Endothelial cell of umbilical vein (primary cell): ENCODE data around the gene LRRC8C. TPM values are rescaled to one million over a fixed set of nuclear protein-coding genes. Genes with fewer than 3 reads are reported as not detected.

ENCODE experiments used
- BruUV-seq: library from RNA; stranded (reverse); fragments of 400-500 nt; replicated peaks from 2 replicates; lab custom pipeline; 2021; lab: Mats Ljungman, UMichigan
- CTCF ChIA-PET: fragments of 300-600, 350-600 bp; sonication (Branson Sonifier 250); formaldehyde crosslinking; loops from one replicate; lab custom pipeline; 2021; ENCODE audit warnings: antibody characterized with exemption, inconsistent platforms; lab: Charles Lee
- POLR2A ChIA-PET: fragments of 300-600, 350-600 bp; sonication (Branson Sonifier 250); formaldehyde crosslinking; loops from one replicate; lab custom pipeline; 2021; ENCODE audit warnings: antibody characterized with exemption, inconsistent platforms; lab: Charles Lee
- DNase-seq: peaks from one replicate; pipeline ENCODE4 v3.0.0-alpha.2; 2011; ENCODE audit warnings: low read depth, low spot score
- FAIRE-seq: peaks from 2 replicates; lab custom pipeline; 2011; peaks lifted over from hg19 to GRCh38; lab: Jason Lieb, UNC
- H2AFZ ChIP-seq: 2 replicates; pipeline ENCODE4 v1.6.0; 2012; ENCODE audit warnings: low read depth, low read length, control low read depth, inconsistent platforms
- H3K27ac ChIP-seq: 2 replicates; pipeline ENCODE4 v1.5.1; 2011; ENCODE audit warnings: low read depth, mild to moderate bottlenecking, control low read depth, low read length, moderate library complexity; ENCODE audit not compliant: insufficient read depth
- H3K27me3 ChIP-seq, 2 experiments: 2 replicates each; pipeline versions ENCODE4 v1.6.0 to v1.6.1; 2011; ENCODE audit warnings: low read length in 2 of 2, mixed read lengths in 1 of 2; ENCODE audit not compliant: control insufficient read depth in 2 of 2, insufficient read depth in 2 of 2
- H3K36me3 ChIP-seq, 2 experiments: 2 replicates in 1 of 2; 3 replicates in 1 of 2; pipeline ENCODE4 v1.5.1; 2011; ENCODE audit warnings: low read length in 2 of 2, mild to moderate bottlenecking in 1 of 2, moderate library complexity in 1 of 2; ENCODE audit not compliant: control insufficient read depth in 2 of 2, insufficient read depth in 2 of 2; ENCODE audit errors: extremely low read depth in 1 of 2
- H3K4me1 ChIP-seq: 3 replicates; pipeline ENCODE4 v1.5.1; 2011; ENCODE audit warnings: mild to moderate bottlenecking, low read length; ENCODE audit not compliant: control insufficient read depth, insufficient read depth; ENCODE audit errors: extremely low read depth
- H3K4me2 ChIP-seq: 2 replicates; pipeline ENCODE4 v1.6.1; 2011; ENCODE audit warnings: low read length, control low read depth, mixed read lengths; ENCODE audit not compliant: insufficient read depth
- H3K4me3 ChIP-seq, 3 experiments: fragments of 200-600 bp in 1 of 3; sonication (generic), shearing (Covaris generic) in 1 of 3; replicated peaks in 1 of 3; 2 replicates each; pipeline ENCODE4 v1.5.1; 2011 to 2016; ENCODE audit warnings: control low read depth in 3 of 3, low read length in 3 of 3, mild to moderate bottlenecking in 2 of 3, inconsistent platforms in 1 of 3, low read depth in 1 of 3, moderate library complexity in 1 of 3; ENCODE audit not compliant: insufficient read depth in 1 of 3
- H3K79me2 ChIP-seq: 2 replicates; pipeline ENCODE4 v1.6.0; 2012; ENCODE audit warnings: low read length, inconsistent platforms; ENCODE audit not compliant: control insufficient read depth, insufficient read depth
- H3K9ac ChIP-seq: replicated peaks from 2 replicates; pipeline ENCODE3; 2011; ENCODE audit warnings: low read length, control low read depth; ENCODE audit not compliant: insufficient read depth; ENCODE audit errors: extremely low read depth
- H3K9me1 ChIP-seq: replicated peaks from 3 replicates; pipeline ENCODE4 v1.6.0; 2011; ENCODE audit warnings: mild to moderate bottlenecking, low read length; ENCODE audit not compliant: control insufficient read depth, insufficient read depth; ENCODE audit errors: extremely low read depth
- H3K9me3 ChIP-seq: replicated peaks from 2 replicates; pipeline ENCODE4 v1.5.1; 2012; ENCODE audit warnings: low read length, inconsistent platforms; ENCODE audit not compliant: control insufficient read depth, insufficient read depth
- H4K20me1 ChIP-seq: replicated peaks from 2 replicates; pipeline ENCODE3; 2011; ENCODE audit warnings: mild to moderate bottlenecking, low read length; ENCODE audit not compliant: control insufficient read depth, insufficient read depth; ENCODE audit errors: extremely low read depth
- EZH2 ChIP-seq: IDR thresholded peaks from 2 replicates; pipeline ENCODE4 v1.6.1; 2012; ENCODE audit warnings: borderline replicate concordance, low read depth, mild to moderate bottlenecking, moderate library complexity, low read length, inconsistent platforms; ENCODE audit not compliant: severe bottlenecking
- FOS ChIP-seq: IDR thresholded peaks from 2 replicates; pipeline ENCODE4 v1.6.1; 2011; ENCODE audit warnings: mild to moderate bottlenecking, low read length, moderate library complexity, borderline replicate concordance; ENCODE audit not compliant: insufficient read depth
- GATA2 ChIP-seq: IDR thresholded peaks from 2 replicates; pipeline ENCODE4 v1.7.0; 2011; ENCODE audit warnings: low read depth, mild to moderate bottlenecking, moderate library complexity, mixed read lengths, low read length; ENCODE audit not compliant: insufficient read length, insufficient read depth
- JUN ChIP-seq: IDR thresholded peaks from 2 replicates; pipeline ENCODE4 v1.6.1; 2011; ENCODE audit warnings: borderline replicate concordance, low read depth; ENCODE audit not compliant: insufficient read length, insufficient read depth
- MYC ChIP-seq: IDR thresholded peaks from one replicate; pipeline ENCODE4 v1.6.1; 2011; ENCODE audit warnings: mild to moderate bottlenecking, low read depth, low read length
- POLR2A ChIP-seq: IDR thresholded peaks from 2 replicates; pipeline ENCODE4 v1.6.1; 2012; ENCODE audit warnings: low read depth, mild to moderate bottlenecking, control low read depth, low read length
- POLR2AphosphoS5 ChIP-seq: IDR thresholded peaks from 2 replicates; pipeline ENCODE4 v1.6.1; 2012; ENCODE audit warnings: low read depth, mild to moderate bottlenecking, control low read depth, low read length, moderate library complexity; ENCODE audit not compliant: insufficient read depth
- dilution Hi-C: fragments of 300-500 bp; cut with MboI; formaldehyde crosslinking; loops from one replicate; pipeline ENCODE4 v1.15.0; 2019; ENCODE audit warnings: low sequenced_read_pairs; ENCODE audit not compliant: extremely low pct_ligation_motif_present
- intact Hi-C: fragments of 100-400 bp; cut with micrococcal nuclease; formaldehyde crosslinking; loops from one replicate; pipeline ENCODE4 v1.10.0; 2022
- polyA plus RNA-seq, 4 experiments: library from polyadenylated mRNA; depleted of rRNA in 3 of 4; stranded (reverse) in 3 of 4; unstranded in 1 of 4; fragments of >200 nt; gene quantifications; 2 replicates each; pipeline versions ENCODE4 v1.2.1 to v1.2.3, GENCODE V29; 2011 to 2012; ENCODE audit warnings: missing spikeins in 1 of 4
- total RNA-seq: library from RNA; stranded (reverse); gene quantifications from 2 replicates; pipeline ENCODE4 v1.2.3, GENCODE V29; 2021
- TF ChIP-seq, protein P1 (sequence below): IDR thresholded peaks from 2 replicates; pipeline ENCODE4 v1.6.1; 2011; ENCODE audit not compliant: insufficient read depth, insufficient read length
- TF ChIP-seq, protein P2 (sequence below), 2 donors: IDR thresholded peaks; 1 replicate in 1 of 2; 2 replicates in 1 of 2; pipeline ENCODE4 v1.5.1; 2011; ENCODE audit warnings: low read length in 2 of 2, mild to moderate bottlenecking in 2 of 2, moderate library complexity in 2 of 2, control low read depth in 1 of 2, inconsistent platforms in 1 of 2, low read depth in 1 of 2; ENCODE audit not compliant: insufficient read depth in 1 of 2; ENCODE audit errors: extremely low read depth in 1 of 2

LRRC8C gene
- total and polyA plus RNA-seq, 2 donors (not counting 3 experiments of a cell fraction or from before 2014, with no cell fraction given): 33.6 to 51.5 TPM

DNA sequence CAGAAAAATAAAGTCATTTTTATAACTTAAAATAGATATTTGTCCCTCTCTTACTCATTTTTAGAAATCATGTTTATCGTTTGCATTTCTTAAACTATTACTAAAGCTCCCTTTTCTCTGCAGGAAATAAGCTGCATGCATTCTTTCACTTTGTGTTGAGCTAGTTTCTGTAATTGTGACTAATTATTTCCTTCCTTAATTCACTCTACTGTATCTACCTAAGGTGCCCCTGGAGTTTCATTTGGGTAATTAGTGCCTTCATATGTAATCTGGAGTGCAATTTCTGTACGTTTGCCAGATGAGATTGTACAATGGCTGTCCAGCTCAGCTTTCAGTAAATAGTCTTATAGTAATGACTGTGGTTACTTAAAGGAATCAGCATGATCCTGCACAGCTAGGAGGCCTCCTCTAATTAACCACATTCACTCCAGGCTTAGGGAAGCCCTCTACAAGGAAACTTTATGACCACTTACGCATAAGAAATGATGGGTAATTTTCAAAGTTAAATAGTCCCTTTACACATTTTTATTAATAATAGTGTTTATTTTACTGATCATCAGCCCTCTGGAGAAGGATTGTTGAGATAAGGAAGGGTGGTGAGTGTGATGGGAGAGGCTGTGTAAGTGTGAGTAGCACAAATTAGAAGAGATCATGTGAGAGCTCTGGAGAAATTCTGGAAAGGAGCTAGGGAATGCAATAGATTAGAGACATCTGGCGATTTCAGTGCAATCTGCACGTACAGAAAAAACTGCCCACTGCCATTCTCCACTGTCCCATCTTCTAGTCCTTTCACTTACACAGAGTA lies 86.8 kb downstream of the LRRC8C start:
- Histone ChIP-seq H3K36me3 (no peaks in the 10 kb centered on the region), H3K27me3 (no peaks in the 10 kb centered on the region), H3K27ac (peak overlapping the region; percentile 76), H3K4me3 (peak overlapping the region in 2 of 3 experiments; percentile 16 to 52), H3K9ac (peak overlapping the region; percentile 85), H3K4me1 (peaks cover 75% of the 10 kb centered on the region), H3K79me2 (peaks cover 33% of the 10 kb centered on the region), H2AFZ (no peak overlapping the region), H3K9me1 (no peaks in the 10 kb centered on the region), H3K4me2 (peak overlapping the region; percentile 93), H3K9me3 (no peaks in the 10 kb centered on the region), H4K20me1 (no peaks in the 10 kb centered on the region)
- no peak for TF ChIP-seq POLR2A
- TF ChIP-seq GATA2: peak; percentile 67
- TF ChIP-seq, protein P1, sequence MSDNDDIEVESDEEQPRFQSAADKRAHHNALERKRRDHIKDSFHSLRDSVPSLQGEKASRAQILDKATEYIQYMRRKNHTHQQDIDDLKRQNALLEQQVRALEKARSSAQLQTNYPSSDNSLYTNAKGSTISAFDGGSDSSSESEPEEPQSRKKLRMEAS: no peak
- peak; percentile 35 for TF ChIP-seq POLR2AphosphoS5
- TF ChIP-seq FOS: peak; percentile 61
- no peak for TF ChIP-seq MYC
- TF ChIP-seq, protein P2, sequence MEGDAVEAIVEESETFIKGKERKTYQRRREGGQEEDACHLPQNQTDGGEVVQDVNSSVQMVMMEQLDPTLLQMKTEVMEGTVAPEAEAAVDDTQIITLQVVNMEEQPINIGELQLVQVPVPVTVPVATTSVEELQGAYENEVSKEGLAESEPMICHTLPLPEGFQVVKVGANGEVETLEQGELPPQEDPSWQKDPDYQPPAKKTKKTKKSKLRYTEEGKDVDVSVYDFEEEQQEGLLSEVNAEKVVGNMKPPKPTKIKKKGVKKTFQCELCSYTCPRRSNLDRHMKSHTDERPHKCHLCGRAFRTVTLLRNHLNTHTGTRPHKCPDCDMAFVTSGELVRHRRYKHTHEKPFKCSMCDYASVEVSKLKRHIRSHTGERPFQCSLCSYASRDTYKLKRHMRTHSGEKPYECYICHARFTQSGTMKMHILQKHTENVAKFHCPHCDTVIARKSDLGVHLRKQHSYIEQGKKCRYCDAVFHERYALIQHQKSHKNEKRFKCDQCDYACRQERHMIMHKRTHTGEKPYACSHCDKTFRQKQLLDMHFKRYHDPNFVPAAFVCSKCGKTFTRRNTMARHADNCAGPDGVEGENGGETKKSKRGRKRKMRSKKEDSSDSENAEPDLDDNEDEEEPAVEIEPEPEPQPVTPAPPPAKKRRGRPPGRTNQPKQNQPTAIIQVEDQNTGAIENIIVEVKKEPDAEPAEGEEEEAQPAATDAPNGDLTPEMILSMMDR (IDR thresholded peaks at IDR 0.05; ENCODE audit: extremely low read depth in 1 of 2, insufficient read depth in 1 of 2, low read depth in 1 of 2, low read length in 2 of 2): no peak
- peak; percentile 67 for TF ChIP-seq JUN
- no peak for TF ChIP-seq EZH2
- ChIA-PET POLR2A (interaction anchor here (1.0 to 1.6 kb wide), 2 partner anchors 27 to 84 kb away, joined by 3 to 4 read pairs; no protein-coding TSS in a partner anchor), CTCF (interaction anchor here (0.7 to 3.6 kb wide), 16 partner anchors 8 to 233 kb away, joined by 3 to 40 read pairs (median 3); partner anchors contain the start of gene LRRC8C)
- FAIRE-seq: peak; percentile 67
- BruUV-seq: TSS peak; percentile 30
- DNase-seq: peak; percentile 89
- dilution Hi-C loops (no loop called here), intact Hi-C loops (loop anchor here (1.0 kb wide), 1 partner anchor 9 kb away; no protein-coding TSS in a partner anchor)
